ENCODE measurements around the gene ARAP1.

Gene ARAP1

GRCh38 chr11:72758304-72758689 is 6.1 kb upstream of the ARAP1 start:
- H3K4me1 Mint-ChIP-seq, result peaks cover 32% of the 10 kb centered on the region
- no peaks in the 10 kb centered on the region for H3K9me3 Mint-ChIP-seq
- no peak for ATAC-seq
- peaks cover 13% of the 10 kb centered on the region for H3K36me3 Mint-ChIP-seq
- peak overlapping the region; percentile 56 for H3K27ac Mint-ChIP-seq
- no peak overlapping the region for H3K4me3 Mint-ChIP-seq
- DNase-seq (ENCODE audit: low spot score in 2 of 2), result no peak

- H3K4me1 Mint-ChIP-seq, result peaks cover 32% of the 10 kb centered on the region
- no peak overlapping the region for H3K4me3 Mint-ChIP-seq
- ATAC-seq (no peak), DNase-seq (ENCODE audit: low spot score in 2 of 2) (no peak)
- peak overlapping the region; percentile 39 for H3K27ac Mint-ChIP-seq
- peaks cover 13% of the 10 kb centered on the region for H3K36me3 Mint-ChIP-seq
- no peaks in the 10 kb centered on the region for H3K9me3 Mint-ChIP-seq
Measured at GRCh38 chr11:72755713-72756285, 3.6 kb upstream of the ARAP1 start.

- no peak for DNase-seq (ENCODE audit: low spot score in 2 of 2)
- peaks cover 13% of the 10 kb centered on the region for H3K36me3 Mint-ChIP-seq
- no peaks in the 10 kb centered on the region for H3K9me3 Mint-ChIP-seq
- H3K4me3 Mint-ChIP-seq, result no peak overlapping the region
- ATAC-seq, result no peak
- peaks cover 42% of the 10 kb centered on the region for H3K4me1 Mint-ChIP-seq
- peak overlapping the region; percentile 45 for H3K27ac Mint-ChIP-seq
Measured at GRCh38 chr11:72754544-72755155, 2.4 kb upstream of the ARAP1 start.

- Mint-ChIP-seq H3K36me3 (peaks cover 13% of the 10 kb centered on the region), H3K4me1 (peaks cover 47% of the 10 kb centered on the region), H3K9me3 (no peaks in the 10 kb centered on the region), H3K27ac (no peak overlapping the region), H3K4me3 (no peak overlapping the region)
- DNase-seq (ENCODE audit: low spot score in 2 of 2) (no peak), ATAC-seq (no peak)
Measured at GRCh38 chr11:72754149-72754543, 1.9 kb upstream of the ARAP1 start.

- no peak overlapping the region for H3K27ac Mint-ChIP-seq
- peaks cover 13% of the 10 kb centered on the region for H3K36me3 Mint-ChIP-seq
- no peak for ATAC-seq
- H3K4me3 Mint-ChIP-seq, result peak overlapping the region; percentile 89
- DNase-seq (ENCODE audit: low spot score in 2 of 2), result no peak
- peaks cover 49% of the 10 kb centered on the region for H3K4me1 Mint-ChIP-seq
- H3K9me3 Mint-ChIP-seq, result no peaks in the 10 kb centered on the region
Measured at GRCh38 chr11:72753341-72754148, 1.3 kb upstream of the ARAP1 start.

- Mint-ChIP-seq H3K9me3 (no peaks in the 10 kb centered on the region), H3K4me3 (peak overlapping the region; percentile 89), H3K4me1 (peaks cover 57% of the 10 kb centered on the region), H3K36me3 (peaks cover 3% of the 10 kb centered on the region), H3K27ac (peak overlapping the region; percentile 94)
- DNase-seq (ENCODE audit: low spot score in 2 of 2) (no peak), ATAC-seq (no peak)
Measured at GRCh38 chr11:72751116-72752087, 806 bp downstream of the ARAP1 start.

DNA sequence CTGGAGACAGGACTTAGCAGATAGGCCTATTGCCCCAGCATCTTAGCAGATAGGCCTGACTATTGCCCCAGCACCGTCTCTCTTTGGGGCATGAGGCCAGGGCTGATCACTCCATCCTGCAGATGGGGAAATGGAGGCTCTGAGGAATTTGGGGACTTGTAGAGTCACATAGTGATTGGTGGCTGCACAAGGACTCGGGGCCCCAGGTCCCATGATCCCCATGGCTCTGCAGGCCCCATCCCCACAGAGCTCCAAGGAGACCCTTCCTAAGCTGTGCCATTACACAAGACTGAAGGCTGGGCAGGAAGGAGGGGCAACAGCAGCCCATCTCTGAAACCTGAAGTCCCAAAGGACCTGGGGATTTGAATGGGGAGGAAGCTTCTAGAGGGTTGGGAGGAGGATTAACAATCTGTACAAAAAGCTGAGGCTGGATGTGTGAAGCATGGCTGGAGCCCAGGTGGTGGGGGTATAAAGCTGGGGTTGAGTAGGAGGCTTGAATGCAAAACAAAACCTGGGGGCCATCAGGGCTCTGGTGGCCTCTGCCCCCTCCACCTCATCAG is 1.6 kb downstream of the ARAP1 start:
- H3K36me3 Mint-ChIP-seq, result no peaks in the 10 kb centered on the region
- DNase-seq (ENCODE audit: low spot score in 2 of 2) (no peak), ATAC-seq (no peak)
- H3K27ac Mint-ChIP-seq, result peak overlapping the region; percentile 94
- peaks cover 63% of the 10 kb centered on the region for H3K4me1 Mint-ChIP-seq
- H3K4me3 Mint-ChIP-seq, result peak overlapping the region; percentile 89
- no peaks in the 10 kb centered on the region for H3K9me3 Mint-ChIP-seq

GRCh38 chr11:72750086-72750485 is 2.1 kb downstream of the ARAP1 start:
- ATAC-seq (no peak), DNase-seq (ENCODE audit: low spot score in 2 of 2) (no peak)
- Mint-ChIP-seq H3K4me1 (peaks cover 63% of the 10 kb centered on the region), H3K4me3 (peak overlapping the region; percentile 89), H3K9me3 (no peaks in the 10 kb centered on the region), H3K36me3 (no peaks in the 10 kb centered on the region), H3K27ac (peak overlapping the region; percentile 94)

GRCh38 chr11:72747289-72747855 is 4.8 kb downstream of the ARAP1 start:
- H3K27ac Mint-ChIP-seq, result peak overlapping the region; percentile 68
- ATAC-seq (no peak), DNase-seq (ENCODE audit: low spot score in 2 of 2) (no peak)
- H3K4me1 Mint-ChIP-seq, result peaks cover 75% of the 10 kb centered on the region
- no peak overlapping the region for H3K4me3 Mint-ChIP-seq
- no peaks in the 10 kb centered on the region for H3K36me3 Mint-ChIP-seq
- no peaks in the 10 kb centered on the region for H3K9me3 Mint-ChIP-seq

DNA sequence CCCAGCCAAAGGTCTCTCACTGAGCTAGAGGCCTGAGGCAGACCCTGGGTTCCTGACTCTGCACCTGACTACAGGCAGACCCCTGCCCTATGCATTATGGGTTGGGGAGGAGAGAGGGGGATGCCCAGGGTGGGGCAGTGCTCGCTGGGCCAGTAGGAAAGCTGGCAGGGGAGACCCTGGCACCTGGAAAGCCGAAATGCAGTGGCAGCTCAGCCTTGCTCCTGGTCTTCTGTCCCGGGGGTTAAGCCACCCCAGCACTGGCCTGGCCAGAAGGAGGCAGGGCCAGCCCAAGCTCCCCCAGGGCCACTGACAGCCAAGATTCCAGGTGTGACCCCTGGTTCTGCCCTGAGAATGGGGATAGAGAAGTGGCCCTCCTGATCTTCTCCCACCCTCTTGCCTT is 5.4 kb downstream of the ARAP1 start:
- ATAC-seq (no peak), DNase-seq (ENCODE audit: low spot score in 2 of 2) (no peak)
- Mint-ChIP-seq H3K27ac (peak overlapping the region; percentile 68), H3K4me3 (no peak overlapping the region), H3K36me3 (no peaks in the 10 kb centered on the region), H3K9me3 (no peaks in the 10 kb centered on the region), H3K4me1 (peaks cover 79% of the 10 kb centered on the region)

- no peak overlapping the region for H3K4me3 Mint-ChIP-seq
- H3K9me3 Mint-ChIP-seq, result no peaks in the 10 kb centered on the region
- no peak for DNase-seq (ENCODE audit: low spot score in 2 of 2)
- no peak for ATAC-seq
- H3K4me1 Mint-ChIP-seq, result peaks cover 82% of the 10 kb centered on the region
- H3K27ac Mint-ChIP-seq, result peak overlapping the region; percentile 64
- H3K36me3 Mint-ChIP-seq, result no peaks in the 10 kb centered on the region
Measured at GRCh38 chr11:72745925-72746550, 6.2 kb downstream of the ARAP1 start.

GRCh38 chr11:72745511-72745910 is 6.7 kb downstream of the ARAP1 start:
- Mint-ChIP-seq H3K27ac (no peak overlapping the region), H3K36me3 (no peaks in the 10 kb centered on the region), H3K4me3 (no peak overlapping the region), H3K4me1 (peaks cover 82% of the 10 kb centered on the region), H3K9me3 (no peaks in the 10 kb centered on the region)
- ATAC-seq (no peak), DNase-seq (ENCODE audit: low spot score in 2 of 2) (no peak)

- Mint-ChIP-seq H3K36me3 (no peaks in the 10 kb centered on the region), H3K4me1 (peaks cover 82% of the 10 kb centered on the region), H3K9me3 (no peaks in the 10 kb centered on the region), H3K27ac (peak overlapping the region; percentile 97), H3K4me3 (peak overlapping the region; percentile 43)
- ATAC-seq (no peak), DNase-seq (ENCODE audit: low spot score in 2 of 2) (no peak)
Measured at GRCh38 chr11:72744474-72744873, 7.7 kb downstream of the ARAP1 start.
